ENCODE data around the gene CHD6.

- TF ChIP-seq HIC2 (CRISPR knock-in tag; IDR thresholded peaks at IDR 0.05; ENCODE audit: low read depth) = no peak
- no peak for TF ChIP-seq HNF4A (CRISPR knock-in tag; IDR thresholded peaks at IDR 0.05)
- TF ChIP-seq SOX5 (CRISPR knock-in tag; IDR thresholded peaks at IDR 0.05; ENCODE audit: borderline replicate concordance) = no peak
- no peak for TF ChIP-seq DR1 (CRISPR knock-in tag; IDR thresholded peaks at IDR 0.05)
- no peak for TF ChIP-seq REXO4 (CRISPR knock-in tag; IDR thresholded peaks at IDR 0.05; ENCODE audit: borderline replicate concordance)
- TF ChIP-seq PATZ1 (CRISPR knock-in tag; IDR thresholded peaks at IDR 0.05) = no peak
- no peak for TF ChIP-seq DDIT3 (CRISPR knock-in tag; IDR thresholded peaks at IDR 0.05)
- TF ChIP-seq ZNF614 (CRISPR knock-in tag; IDR thresholded peaks at IDR 0.05; ENCODE audit: borderline replicate concordance) = no peak
- no peak for TF ChIP-seq ZNF687 (CRISPR knock-in tag; IDR thresholded peaks at IDR 0.05)
- TF ChIP-seq HMG20A (CRISPR knock-in tag; IDR thresholded peaks at IDR 0.05; ENCODE audit: borderline replicate concordance) = no peak
- TF ChIP-seq MTA1 (CRISPR knock-in tag; IDR thresholded peaks at IDR 0.05; ENCODE audit: borderline replicate concordance) = no peak
- TF ChIP-seq PBX3 (CRISPR knock-in tag; IDR thresholded peaks at IDR 0.05; ENCODE audit: borderline replicate concordance) = no peak
- TF ChIP-seq MYNN (CRISPR knock-in tag; IDR thresholded peaks at IDR 0.05; ENCODE audit: low read depth) = no peak
These were observed 161.8 kb downstream of the CHD6 start for GRCh38 chr20:41456351-41456750.

Data from HepG2 (cell line).